Measurements from ENCODE around the gene PTGER1.

The PTGER1 gene

DNA sequence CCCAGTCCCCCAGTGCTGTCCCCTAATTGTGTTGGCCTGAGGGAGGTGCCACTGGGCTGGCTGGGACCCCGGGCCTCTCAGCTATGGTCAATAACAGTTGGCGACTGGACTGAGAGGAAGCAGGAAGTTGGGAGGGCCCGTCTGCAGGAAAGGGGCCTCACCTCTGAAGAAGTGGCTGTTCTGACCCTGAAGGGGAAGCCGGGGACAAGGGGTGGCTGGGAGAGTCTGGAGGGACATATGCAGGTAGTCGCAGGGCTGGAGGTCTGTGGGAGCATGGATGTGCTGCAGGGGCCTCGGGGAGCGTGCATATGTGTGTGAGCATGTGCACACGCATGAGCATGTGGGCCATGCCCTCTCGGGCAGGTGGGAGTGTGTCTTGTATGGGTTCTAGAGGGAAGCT lies 36.1 kb downstream of the PTGER1 start:
- DNase-seq: no peak

DNA sequence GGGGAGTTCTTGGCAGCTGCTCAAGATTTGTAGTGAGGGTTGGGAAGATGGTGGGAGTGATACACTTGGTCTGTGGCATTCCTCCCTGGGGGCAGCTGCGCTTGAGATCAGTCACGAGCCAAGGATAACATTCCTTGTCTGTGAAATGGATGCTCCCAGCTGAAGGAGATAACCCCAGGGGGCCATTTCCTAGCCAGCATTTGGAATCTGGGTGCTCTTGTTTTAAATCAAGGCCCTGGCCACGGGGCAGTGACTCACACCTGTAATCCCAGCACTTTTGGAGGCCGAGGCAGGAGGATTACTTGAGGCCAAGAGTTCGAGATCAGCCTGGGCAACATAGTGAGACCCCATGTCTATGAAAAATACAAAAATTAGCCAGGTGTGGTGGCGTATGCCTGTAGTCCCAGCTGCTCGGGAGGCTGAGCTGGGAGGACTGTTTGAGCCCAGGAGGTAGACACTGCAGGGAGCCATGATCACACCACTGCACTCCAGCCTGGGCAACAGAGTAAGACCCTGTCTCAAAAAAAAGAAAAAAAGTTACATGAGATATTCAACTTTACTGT lies 37.5 kb downstream of the PTGER1 start:
- no peak for DNase-seq

- no peak for DNase-seq
These were observed 39.7 kb downstream of the PTGER1 start for GRCh38 chr19:14435320-14436050.

- DNase-seq: no peak
These were observed 40.4 kb downstream of the PTGER1 start for GRCh38 chr19:14434543-14435319.

DNA sequence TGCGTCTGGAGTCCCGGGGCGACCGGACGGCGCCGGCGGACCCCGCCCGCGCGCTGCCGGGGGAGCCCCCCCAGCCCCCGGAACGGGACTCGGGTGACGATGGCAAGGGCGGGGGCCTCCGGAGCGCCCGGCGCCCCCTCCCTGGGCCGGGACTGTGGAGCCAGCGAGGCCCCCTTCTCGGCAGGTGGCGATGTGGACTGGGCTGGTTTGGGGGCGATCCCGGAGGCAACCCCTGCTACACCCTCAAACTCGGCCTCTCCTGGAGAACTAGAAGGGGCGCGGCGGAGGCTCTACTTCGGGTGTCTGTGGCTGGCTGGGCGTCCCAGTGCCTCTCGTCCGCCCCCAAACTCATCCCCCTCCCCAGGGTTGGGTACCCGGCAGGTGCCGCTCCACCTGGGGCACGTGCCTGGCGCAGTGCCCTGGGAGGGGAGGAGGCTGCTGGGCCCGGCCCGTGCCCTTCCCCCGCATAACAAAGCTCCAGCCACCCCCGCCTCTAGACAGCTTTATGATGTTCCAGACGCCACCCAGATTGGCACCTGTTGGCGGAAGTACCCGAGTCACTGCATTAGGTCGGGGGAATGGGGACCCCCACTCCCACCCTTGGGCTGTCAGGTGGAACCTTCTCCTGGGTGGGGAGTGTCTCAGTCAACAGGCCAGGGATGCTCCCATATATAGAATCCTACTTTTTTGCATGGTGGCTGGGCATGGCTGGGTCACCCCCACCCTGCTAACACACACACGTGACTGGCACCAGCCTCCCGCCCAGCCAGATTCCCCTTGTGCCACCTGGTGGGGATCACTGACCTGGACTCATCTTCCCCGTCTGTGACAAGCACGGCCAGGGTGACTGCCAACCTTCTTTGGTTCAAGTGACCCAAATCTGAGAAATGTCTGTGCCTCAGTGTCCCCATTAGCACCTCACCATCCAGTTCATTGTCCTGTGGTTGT lies 41.3 kb downstream of the PTGER1 start:
- peak; percentile 37 for DNase-seq

DNA sequence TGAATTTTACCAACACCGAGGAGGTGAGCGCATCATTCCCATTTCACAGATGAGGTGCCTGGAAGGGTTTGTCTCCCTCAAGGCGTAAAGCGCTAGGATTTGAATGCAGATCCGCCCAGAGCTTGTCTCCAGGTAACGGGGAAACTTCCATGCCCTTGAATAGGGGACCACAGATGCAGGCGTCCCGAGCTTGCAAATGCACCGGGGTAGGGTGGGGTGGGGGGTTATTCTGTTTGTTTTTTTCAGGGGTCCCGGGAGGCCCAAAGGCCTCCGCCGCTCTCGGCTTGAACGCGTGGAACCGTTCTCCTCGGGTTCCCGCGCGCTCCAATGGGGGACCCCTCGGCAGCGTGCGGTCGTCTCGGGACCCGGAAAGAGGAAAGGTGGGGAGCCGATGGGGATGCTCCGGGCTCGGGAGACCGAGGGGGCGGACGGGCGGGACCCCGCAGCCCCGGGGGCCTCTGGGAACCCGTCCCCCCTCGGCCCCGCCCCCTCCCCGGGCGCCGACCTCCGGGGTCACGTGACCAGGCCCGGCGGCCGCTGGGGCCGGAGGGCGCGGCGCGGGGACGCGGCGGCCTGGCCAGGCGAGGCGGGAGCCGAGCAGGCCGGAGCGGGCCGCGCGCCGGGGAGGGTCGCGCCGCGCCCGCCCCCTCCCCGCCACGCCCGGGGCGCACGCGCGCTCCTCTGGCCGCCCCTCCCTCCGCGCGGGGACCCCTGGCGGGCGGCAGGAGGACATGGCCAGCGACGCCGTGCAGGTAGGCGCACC lies 42.2 kb downstream of the PTGER1 start, which contains the start of gene PKN1:
Gene PKN1, plus strand, starts transcription at position 516 of the 763 bp plus-strand sequence. Its CDS starts 216 bp downstream, at position 732.
- DNase-seq: peak; percentile 39

- no peak for DNase-seq
These were observed 44.4 kb downstream of the PTGER1 start for GRCh38 chr19:14430712-14431111.

GRCh38 chr19:14428882-14429416 lies 46.2 kb downstream of the PTGER1 start:
- no peak for DNase-seq

DNA sequence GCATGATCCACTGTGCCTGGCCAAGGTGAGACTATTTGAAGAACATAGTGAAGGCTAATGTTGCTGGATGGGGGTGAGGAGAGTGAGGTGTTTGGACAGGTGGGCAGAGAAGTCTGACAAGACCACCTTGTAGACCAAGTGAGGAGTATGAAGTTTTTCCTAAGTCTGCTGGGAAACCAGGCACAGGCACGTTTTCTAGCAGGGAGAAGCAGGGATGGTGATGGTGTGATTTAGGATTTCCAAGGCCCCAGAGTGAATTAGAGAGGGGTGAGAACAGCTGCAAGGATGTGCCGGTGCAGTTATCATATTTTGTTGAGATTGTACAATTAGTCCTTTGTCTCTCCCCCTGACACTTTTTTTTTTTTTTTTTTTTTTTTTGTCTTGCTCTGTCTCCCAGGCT lies 47.7 kb downstream of the PTGER1 start:
- DNase-seq: no peak

DNA sequence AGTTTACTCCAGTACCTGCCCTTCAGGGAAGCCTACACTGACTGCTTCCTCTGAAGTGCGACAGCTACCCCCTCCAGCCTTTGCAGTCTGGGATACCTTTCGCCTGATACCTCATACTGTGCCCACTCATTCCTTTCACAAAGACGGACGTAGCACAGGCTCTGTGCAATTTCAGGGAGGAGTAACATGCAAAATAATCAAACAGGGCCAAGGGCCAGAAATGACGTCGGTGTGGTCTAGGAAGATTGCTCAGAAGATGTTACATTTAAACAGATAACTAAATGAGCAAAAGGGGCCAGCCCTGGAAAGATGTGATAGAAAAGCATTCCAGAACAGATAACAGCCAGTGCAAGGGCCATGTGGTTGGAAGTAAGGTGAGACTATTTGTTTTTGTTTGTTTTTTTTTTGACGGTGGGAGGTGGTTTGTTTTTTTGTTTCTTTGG lies 49.4 kb downstream of the PTGER1 start:
- DNase-seq: no peak

Data from activated effector memory CD4-positive, alpha-beta T cell treated with Interleukin-2 at 50 U/mL for 16 hours (primary cell).